ENCODE results near the gene PRKG1.
"Not testable (repeated sequence)": the region's sequence is repeated elsewhere in the genome, so short reads cannot be mapped to it uniquely, and the experiment has no call there.

PRKG1 gene

DNA sequence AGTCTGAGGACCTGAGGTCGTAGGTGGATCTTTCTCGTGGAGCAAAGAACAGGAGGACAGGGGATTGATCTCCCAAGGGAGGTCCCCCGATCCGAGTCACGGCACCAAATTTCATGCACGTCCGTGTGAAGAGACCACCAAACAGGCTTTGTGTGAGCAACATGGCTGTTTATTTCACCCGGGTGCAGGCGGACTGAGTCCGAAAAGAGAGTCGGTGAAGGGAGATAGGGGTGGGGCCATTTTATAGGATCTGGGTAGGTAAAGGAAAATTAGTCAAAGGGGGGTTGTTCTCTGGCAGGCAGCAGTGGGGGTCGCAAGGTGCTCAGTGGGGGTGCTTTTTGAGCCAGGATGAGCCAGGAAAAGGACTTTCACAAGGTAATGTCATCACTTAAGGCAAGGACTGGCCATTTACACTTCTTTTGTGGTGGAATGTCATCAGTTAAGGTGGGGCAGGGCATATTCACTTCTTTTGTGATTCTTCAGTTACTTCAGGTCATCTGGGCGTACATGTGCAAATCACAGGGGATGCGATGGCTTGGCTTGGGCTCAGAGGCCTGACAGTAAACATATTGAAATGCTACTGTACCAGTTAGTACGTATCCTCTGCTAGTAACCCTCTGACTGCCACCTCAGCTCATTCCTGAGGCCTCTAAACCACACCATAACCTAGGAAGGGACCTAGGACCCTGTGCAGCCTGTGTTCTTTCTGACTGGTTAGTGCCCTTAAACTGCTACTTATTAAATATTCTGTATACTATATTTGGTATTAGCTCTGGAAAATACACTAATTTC, 964.9 kb downstream of the PRKG1 start:
- not testable (repeated sequence) for DNase-seq

DNA sequence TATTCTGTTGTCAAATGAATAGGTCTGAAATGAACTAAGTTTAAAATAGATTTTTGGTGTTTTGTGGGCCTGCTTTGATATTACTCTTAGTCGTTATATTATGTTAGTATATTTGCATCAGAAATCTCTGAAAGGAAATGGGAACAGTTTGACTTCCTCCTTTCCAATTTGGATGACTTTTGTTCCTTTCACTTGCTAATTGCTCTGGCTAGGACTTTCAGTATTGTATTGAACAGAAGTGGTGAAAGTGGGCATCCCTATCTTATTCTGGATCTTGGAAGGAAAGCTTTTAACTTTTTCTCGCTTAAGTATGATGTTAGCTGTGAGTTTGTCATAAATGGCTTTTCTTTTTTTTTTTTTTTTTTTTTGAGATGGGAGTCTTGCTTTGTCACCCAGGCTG, 966.2 kb downstream of the PRKG1 start:
- DNase-seq = no peak

DNA sequence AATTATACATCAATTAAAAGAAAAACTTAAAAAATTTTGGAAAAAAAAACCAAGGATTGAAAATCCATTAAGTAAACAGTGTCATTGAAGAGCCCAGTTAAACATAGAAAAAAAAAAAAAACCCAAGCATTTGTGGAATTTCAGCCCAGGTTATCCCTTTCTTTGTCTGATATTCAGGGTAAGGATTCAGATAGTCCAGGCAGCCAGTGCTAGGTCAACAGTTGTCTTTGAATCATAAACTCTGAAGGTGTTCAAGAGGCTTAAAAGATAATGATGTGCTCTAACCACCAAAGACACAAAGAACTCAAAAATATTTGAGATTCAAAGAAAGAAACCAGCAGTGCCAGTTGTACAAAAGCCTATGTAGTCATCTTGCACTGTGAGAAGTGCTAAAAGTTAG, 969.5 kb downstream of the PRKG1 start:
- DNase-seq = no peak

DNA sequence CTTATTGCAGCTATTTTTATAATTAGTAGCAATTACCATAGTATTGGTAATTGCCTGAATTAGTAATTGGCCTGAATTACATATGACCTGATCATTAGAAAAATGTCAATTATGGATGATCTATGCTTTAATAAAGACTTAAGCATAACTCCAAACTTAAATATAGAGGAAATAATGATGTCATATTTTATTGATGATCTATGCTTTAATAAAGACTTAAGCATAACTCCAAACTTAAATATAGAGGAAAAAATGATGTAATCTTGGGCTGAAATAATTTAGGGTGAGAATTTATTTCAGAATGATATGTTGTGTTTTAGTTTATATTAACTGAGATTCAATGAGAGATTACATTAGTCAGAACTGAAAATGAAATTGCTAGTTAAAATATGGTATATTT, 973.8 kb downstream of the PRKG1 start:
- DNase-seq = no peak

DNA sequence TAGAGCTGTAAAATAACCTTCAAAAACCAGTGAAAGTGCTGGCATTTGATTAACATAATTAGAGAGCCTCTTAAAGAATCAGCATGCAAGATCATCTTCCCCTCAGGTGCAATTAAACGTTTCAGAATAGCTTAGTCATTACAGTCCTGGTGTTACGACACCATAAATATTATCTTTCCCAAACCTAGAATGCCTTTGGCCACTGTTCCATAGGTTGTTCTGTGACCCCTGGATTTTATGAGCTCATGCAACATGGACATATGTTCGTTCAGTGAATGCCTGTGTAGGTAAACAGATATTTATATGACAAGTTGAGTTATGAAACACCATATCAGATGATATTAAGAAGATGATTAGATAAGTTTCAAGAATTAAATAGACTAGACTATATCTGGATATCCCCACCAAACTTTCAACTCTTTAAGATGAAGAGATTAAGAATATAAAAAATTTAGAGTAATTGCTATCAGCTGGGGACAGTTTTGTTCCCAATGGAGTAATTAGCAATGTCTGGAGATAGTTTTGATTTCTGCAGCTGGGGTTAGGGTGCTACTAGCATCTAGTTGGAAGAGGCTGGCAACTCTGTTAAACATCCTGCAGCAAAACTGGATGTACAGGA, 976.3 kb downstream of the PRKG1 start:
- DNase-seq = no peak

DNA sequence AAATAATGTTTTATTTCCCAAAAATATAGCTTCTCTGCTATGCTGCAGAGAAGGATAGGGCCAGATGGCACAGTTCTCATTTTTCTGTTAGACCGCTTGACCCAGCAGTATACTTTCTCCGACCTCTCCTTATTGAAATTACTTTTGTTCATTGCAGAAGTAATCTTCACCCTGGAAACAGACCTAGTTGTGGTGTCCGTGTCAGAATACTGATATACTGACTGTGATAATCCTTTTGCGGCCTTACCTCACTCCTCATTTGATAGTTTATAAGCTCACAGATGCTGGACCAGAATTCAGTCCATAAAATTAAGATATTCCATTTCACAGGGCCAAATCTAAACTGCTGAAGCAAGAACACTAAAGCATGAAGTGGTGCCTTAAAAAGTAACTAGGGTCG, 979.2 kb downstream of the PRKG1 start:
- DNase-seq = no peak

DNA sequence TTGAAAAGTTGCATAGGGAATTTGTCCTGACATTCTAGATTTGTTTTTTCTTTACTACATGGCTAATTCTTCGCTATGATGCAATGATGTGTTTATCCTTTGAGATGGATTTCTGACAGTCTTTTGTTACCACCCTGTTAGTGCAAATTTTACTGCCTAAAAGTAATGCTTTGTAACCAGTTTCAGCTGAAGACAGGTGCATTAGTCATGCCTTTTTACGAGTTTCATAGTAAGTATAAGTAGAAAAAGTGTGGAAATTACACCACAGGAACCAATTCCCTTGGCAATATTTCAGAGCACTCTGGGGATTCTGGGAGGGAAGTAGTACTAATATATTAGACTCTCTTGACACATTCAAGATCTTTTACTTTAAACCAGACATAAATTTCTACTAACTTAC, 982.0 kb downstream of the PRKG1 start:
- DNase-seq = no peak

DNA sequence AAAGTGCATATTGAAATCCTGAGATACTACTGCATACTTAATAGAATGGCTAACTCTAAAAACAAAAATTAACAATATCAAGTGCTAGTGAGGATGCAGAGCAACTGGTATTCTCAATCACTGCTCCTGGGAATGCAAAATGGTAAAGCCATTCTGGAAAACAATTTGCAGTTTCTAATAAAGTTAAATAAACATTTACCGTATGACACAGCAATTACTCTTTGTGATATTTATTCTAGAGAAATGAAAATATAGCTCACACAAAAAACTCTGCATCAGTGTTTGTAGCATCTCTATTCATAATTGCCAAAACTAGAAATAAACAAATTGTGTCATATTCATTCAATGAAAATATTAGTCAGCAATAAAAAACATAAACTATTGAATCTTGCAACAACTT, 984.8 kb downstream of the PRKG1 start:
- no peak for DNase-seq

DNA sequence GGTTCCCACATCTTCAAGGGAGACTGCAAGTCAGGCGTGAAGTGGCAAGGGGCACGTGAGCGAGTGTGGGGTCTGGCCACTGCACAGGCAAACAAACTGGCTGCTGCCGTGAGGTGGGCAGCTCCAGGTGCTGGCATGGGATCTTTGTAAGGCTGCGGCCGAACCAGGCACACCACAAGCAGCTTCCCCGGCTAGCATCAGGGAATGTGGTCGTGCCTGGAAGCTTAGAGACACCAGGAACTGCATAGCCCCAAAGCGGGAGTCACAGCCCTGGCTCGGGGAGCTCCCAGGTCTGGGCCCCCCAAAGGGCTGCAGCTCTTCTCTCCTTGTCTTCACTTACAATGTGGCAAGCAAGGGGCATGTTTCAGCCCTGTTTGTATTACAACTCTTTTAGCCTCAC, 988.9 kb downstream of the PRKG1 start:
- DNase-seq = no peak

DNA sequence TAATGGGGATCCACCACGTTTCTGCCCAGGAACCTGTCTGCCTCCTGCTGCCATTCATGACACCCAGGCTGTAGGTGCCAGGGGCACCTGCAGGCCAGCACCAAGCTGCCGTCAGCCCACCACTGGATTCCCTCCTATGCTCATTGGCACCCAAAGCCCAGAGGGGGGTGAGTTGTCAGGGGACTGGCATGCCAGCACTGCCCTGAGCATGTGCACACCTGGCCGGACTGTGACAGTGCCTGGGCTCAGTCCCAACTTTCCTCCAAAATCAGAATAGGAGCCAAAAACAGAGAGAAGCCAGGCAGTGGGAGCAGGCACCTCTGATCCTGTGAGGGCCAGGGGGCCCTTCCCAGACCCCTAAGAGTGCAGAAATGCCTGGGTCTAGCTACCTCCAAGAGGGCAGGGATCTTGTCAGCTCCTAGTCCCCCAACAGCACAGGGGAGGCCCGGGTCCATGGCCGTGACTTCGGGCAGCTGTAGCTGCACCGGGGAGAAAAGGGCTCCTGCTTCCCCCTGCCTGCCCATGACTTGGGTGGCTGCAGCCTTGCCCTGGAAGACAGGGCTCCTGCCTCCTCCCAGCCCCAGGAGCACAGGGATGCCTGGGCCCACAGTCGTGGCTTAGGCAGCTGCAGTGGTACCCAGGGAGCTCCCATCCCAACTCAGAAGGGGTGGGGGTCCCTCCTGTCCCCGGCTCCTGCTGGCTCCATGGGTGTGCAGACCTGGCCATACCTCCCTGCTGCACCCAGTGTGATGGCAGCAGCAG, 990.0 kb downstream of the PRKG1 start:
- DNase-seq = no peak

DNA sequence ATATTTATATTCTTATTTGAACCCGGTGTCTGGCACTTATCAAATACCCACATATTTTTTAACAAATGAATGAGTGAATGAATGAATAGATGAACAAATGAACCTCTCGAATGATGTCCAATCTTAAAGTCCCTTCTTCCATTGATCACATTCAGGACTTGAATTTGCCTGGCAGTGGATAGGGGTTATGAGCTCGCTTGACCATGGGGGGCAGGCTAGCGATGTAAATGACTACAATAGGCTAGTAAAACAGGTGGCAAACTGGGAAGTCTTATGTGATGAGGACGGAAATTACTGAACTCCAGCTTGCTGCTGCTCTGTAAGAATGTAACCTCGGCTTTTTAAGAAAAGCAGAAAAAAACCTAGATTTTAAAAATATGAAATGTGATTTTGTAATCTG, 992.1 kb downstream of the PRKG1 start:
- peak; percentile 4 for DNase-seq

DNA sequence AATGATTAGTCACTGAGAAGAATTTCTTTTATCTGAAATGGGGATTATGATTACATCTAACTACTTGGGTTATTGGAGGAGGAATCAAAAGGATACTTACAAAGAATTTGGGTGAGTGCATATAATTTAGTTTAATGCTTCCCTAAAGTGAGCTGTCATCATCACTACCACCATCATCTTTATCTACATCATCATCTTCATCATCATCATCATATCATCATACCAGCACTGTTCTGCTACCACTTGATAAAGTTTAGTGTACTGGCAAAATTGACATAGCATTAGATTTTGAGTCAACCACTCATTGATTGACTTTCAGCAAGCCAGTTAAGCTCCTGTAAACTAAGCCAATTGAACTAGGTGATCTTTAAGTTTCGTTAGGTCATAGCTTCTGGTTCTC, 994.2 kb downstream of the PRKG1 start:
- no peak for DNase-seq

DNA sequence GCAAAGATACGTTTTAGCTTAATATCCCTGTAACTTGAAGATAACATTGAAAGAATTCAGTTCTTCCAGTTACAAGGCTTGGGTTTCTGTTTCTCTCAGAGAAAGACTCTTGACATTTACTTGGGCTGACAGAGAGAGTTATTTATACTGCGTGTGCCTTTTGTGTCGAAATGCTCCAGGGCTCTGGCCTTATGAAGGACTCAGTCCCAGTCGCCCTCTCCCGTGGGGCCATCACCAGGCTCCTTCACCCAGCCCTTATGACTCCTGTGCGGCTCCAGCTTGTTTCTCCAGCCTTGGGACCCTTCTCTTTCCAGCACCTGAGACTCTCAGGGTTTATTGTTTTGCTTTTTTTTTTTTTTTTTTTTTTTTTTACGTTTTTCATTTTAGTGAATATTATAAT, 997.5 kb downstream of the PRKG1 start:
- no peak for DNase-seq

DNA sequence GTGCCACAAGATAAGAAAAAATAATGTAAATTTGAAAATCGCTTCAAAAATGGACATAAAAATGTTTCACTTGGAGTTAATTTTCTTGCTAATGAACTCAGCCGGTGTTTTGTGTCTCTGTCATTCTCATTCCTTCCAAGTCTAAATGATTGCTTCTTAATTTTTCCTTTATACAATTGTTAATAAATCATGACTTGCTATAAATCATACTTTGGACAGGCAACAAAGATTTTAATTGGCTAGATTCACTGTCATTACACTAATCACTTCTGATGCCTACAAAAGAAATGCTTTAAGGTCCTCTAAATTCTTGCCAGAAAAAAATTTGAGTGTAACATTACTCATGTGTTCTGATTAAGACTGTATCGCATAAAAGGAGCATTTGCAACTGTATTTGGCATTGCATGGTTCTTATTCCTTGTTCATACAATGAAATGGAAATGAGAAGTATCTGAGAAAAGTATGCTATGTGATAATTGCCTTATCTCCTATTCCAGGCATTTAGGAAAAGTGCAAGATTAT, 1000.3 kb downstream of the PRKG1 start:
- no peak for DNase-seq

DNA sequence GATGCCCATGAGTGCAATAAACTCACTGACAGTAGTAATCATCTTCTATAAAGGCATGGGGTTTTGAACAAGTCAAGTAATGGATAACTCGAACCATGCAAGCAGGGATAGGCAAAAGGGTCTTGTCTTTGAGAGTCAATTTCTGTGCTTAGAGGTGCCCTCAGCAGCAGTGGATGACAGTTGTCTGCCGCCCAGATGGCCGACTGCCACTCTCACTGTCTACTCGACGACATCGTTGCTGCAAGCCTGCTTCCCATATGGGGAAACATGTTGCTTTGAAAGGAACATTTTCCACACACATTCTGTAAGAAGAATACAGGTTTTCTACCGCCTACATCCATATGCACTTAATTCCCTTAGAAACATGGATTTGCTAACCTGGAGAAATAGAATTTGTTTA, 1003.5 kb downstream of the PRKG1 start:
- no peak for DNase-seq

DNA sequence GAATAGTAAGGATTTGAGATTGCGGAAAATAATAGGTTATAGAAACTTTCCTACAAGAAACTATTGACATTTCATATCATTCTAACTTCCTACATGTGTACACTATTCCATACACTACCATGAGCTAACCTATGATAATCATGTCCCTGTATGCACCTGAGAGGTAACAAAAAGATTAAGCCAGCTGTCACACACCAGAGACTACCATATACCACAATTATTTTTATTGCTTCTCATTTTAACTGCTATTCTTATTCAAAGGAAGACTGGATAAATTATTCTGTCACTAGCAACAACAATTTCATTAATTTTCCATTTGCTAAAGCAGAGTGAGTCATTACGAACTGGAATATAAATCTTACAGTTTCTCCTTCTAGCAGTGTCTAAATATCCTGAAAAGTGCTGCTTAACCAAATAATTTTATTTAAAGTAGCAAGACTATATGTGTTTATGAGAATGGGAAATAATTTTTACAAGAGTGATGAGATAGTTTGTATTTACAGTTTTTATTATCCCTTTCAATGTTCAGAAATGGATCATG, 1004.2 kb downstream of the PRKG1 start:
- no peak for DNase-seq

DNA sequence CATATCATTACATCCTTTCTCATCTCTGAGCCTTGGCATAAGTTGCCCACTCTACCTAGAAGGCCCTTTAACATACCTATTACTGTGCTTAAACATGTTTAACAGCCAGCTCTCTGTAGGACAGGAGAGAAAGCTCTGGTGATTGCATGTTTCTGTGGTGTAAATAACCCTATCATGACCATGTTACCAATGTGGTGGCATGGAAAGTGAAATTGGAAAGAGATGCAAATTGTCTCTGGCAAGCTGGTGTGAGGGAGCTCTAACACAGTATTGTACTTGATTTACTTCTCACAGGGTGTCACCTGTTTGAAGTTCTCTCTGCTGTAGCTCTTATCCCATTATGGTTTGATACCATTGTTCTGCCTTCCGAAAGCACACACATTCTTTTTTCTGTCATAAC, 1008.0 kb downstream of the PRKG1 start:
- DNase-seq = no peak

DNA sequence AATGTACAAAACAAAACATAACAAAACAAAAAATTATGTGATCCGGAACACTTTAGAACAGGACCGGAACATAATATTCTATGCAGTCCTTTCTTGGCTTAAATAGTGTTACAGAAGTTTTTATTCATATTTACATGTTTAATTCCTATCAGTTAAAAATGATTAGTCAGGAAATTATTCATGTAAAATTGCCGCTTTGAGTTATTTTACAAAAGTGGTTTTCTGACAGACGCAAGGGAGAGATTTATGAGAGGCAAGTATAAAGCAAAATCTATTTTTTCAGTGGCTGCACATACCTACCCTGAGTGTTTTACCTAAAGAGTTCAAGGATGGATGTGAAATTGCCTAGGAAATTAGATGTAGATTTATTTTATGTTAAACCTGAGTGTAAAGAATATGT, 1009.1 kb downstream of the PRKG1 start:
- DNase-seq = no peak

DNA sequence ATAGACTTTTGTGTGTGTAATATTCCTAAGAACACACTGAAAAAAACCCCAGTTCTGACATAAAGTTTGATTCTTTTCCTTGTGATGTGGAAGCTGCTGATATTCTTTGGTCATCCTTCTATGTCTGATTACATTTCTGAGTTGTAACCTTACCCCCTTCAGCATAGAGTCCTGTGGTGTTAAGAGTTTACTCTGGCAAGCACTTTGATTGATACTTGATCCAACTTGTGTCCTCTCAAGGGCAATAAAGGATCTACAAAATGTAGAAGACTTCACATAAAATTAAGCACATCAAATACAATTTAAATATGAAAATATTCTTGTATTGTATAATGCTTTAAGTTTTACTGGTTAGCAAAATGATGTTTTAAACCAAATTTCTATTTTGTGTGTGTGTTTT, 1018.1 kb downstream of the PRKG1 start:
- no peak for DNase-seq

DNA sequence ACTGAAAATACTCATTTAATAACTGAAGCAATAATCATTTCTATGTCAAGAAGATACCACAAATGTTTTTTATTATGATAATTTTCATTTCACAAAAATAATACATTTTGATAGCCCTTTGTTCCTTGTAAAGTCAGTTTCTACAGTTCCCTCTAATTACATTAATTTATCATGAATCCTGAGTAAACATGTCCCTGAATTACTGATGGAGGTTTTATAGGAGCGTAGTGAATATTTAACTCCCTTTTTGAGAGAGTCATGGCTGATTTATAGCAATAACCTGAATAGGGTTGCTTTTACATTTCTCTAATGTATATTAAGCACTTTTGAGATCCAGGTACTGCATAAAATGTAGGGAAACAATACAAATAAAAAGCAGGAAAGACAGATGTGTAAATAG, 1023.8 kb downstream of the PRKG1 start:
- DNase-seq = no peak

DNA sequence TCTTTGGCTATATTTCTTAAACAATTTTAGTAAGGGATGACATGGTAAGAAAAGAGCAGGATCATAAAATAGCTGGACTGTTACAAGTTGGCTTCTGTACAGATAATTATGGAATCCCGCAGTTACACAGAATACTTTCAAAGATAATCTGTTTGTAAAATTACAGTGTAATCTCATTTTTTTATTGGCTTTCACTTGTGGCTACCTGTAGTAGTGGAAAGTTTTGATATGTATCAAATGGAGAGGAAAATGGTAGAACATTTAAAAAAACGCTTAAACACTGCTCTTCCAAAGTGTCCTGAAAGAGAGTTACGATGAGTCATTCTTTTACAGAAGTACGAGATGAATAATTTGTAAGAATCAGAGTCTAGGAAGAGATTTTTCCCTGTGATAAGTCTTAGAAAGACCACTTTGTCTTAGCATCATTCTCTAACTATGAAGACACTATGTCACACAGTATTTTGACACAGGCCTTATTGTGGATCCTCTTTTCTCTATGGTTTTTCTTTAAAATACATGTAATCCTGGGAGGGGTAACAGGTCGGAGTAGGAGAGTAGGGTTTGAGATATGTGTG, 1024.8 kb downstream of the PRKG1 start:
- no peak for DNase-seq

DNA sequence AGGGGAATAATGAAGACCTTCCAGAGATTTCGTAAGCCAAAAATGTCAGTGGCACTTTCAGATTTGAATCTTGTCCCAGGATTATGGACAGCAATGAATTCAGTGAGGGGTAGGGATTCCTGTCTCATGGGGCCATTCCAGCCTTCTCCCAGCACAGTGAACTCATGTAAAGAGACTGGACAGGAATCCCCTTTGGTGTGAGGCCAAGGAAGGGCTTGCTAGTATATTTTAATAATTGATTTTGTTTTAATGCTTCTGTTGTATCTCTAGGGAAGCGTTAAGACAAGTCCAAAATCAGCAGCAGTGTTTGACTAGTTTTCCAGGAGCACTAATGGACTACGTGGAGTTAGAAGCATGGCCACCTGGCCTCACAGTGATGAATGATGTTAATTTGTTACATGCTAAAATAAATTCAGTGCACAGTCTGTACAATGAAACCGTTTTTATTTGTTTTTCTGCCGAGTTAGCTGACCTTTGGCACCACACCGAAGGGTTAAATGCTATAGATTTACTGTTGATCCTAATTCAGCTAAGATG, 1025.8 kb downstream of the PRKG1 start:
- no peak for DNase-seq

DNA sequence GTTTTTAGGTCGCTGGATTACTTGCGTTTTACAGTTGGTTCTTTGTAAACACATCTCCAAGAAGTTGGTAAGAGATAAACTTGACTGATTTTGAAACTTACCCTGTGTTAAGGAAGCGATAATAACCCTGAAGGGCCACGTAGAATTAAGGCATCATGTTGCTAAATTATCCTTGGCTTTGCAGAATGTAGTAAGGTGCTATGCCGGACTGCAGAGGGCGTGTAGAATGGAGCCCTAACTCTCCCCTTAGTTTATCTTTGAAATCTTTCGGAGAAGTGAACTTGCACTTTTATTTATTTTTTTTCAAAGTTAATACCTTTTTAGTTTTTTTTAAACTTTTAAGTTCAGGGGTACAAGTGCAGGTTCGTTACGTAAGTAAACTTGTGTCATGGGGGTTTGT, 1031.0 kb downstream of the PRKG1 start:
- no peak for DNase-seq

Data from hematopoietic multipotent progenitor cell treated with erythropoietin and hydrocortisone succinate and interleukin-3 and kit ligand, for 4 days (in vitro differentiated cells).